CD8-positive, alpha-beta memory T cell (primary cell): ENCODE measurements around the gene TMEM132D. TPM values are rescaled to one million over a fixed set of nuclear protein-coding genes. Genes with fewer than 3 reads are reported as not detected.

Experiments used
- CTCF ChIA-PET: fragments of 350-600 bp; sonication (Branson Sonifier 250); formaldehyde crosslinking; loops from one replicate; lab custom pipeline; 2021; ENCODE audit warnings: antibody characterized with exemption; lab: Charles Lee
- POLR2A ChIA-PET: fragments of 350-600 bp; sonication (Branson Sonifier 250); formaldehyde crosslinking; loops from one replicate; lab custom pipeline; 2021; ENCODE audit warnings: antibody characterized with exemption; lab: Charles Lee
- DNase-seq, 5 donors: peaks; one replicate each; pipeline versions ENCODE4 v3.0.0 to v3.0.0-alpha.2; 2020 to 2022; ENCODE audit warnings: mixed read lengths in 1 of 5
- H3K27ac ChIP-seq: one replicate; pipeline ENCODE4 v1.7.0; 2013; ENCODE audit warnings: low read depth, mild to moderate bottlenecking, low read length, moderate library complexity
- H3K27me3 ChIP-seq: 2 replicates; pipeline ENCODE4 v1.7.0; 2013; ENCODE audit warnings: low read length, mild to moderate bottlenecking; ENCODE audit not compliant: insufficient read depth, poor library complexity, severe bottlenecking
- H3K36me3 ChIP-seq: 2 replicates; pipeline ENCODE4 v1.7.0; 2013; ENCODE audit warnings: mild to moderate bottlenecking, low read length, moderate library complexity; ENCODE audit not compliant: insufficient read depth
- H3K4me1 ChIP-seq: 2 replicates; pipeline ENCODE4 v1.7.0; 2013; ENCODE audit warnings: mild to moderate bottlenecking, low read length, moderate library complexity; ENCODE audit not compliant: insufficient read depth
- H3K4me3 ChIP-seq: 2 replicates; pipeline ENCODE4 v1.7.0; 2013; ENCODE audit warnings: mild to moderate bottlenecking, low read length
- H3K9me3 ChIP-seq: 2 replicates; pipeline ENCODE4 v1.7.0; 2013; ENCODE audit warnings: mild to moderate bottlenecking, low read length
- H3K27ac Mint-ChIP-seq, 8 donors: one replicate each; pipeline ENCODE4 v1.8.0; 2020 to 2021; ENCODE audit warnings: mixed read lengths in 8 of 8, mild to moderate bottlenecking in 6 of 8, inconsistent platforms in 3 of 8, moderate library complexity in 3 of 8
- H3K27me3 Mint-ChIP-seq, 2 donors: one replicate each; pipeline ENCODE4 v1.8.0; 2020 to 2021; ENCODE audit warnings: mixed read lengths in 2 of 2, mild to moderate bottlenecking in 1 of 2, moderate library complexity in 1 of 2
- H3K36me3 Mint-ChIP-seq, 3 donors: one replicate each; pipeline ENCODE4 v1.8.0; 2020 to 2021; ENCODE audit warnings: mixed read lengths in 3 of 3, inconsistent platforms in 1 of 3, mild to moderate bottlenecking in 1 of 3
- H3K4me1 Mint-ChIP-seq, 3 donors: one replicate each; pipeline ENCODE4 v1.8.0; 2020 to 2021; ENCODE audit warnings: mixed read lengths in 3 of 3, inconsistent platforms in 1 of 3, mild to moderate bottlenecking in 1 of 3
- H3K4me3 Mint-ChIP-seq, 7 donors: one replicate each; pipeline ENCODE4 v1.8.0; 2020 to 2021; ENCODE audit warnings: mixed read lengths in 7 of 7, mild to moderate bottlenecking in 6 of 7, moderate library complexity in 4 of 7, inconsistent platforms in 2 of 7
- H3K9me3 Mint-ChIP-seq, 5 donors: one replicate each; pipeline ENCODE4 v1.8.0; 2020 to 2022; ENCODE audit warnings: mixed read lengths in 5 of 5, mild to moderate bottlenecking in 3 of 5, moderate library complexity in 2 of 5, inconsistent platforms in 1 of 5
- polyA plus RNA-seq: library from polyadenylated mRNA; unstranded; fragments of 300-500 nt; fragmentation: Illumina TruSeq; gene quantifications from one replicate; pipeline ENCODE4 v1.2.3, GENCODE V29; 2021
- total RNA-seq, 2 experiments: library from RNA; stranded (reverse); gene quantifications; one replicate each; pipeline ENCODE4 v1.2.3, GENCODE V29; 2021

Gene TMEM132D
- total and polyA plus RNA-seq, 3 experiments from 2014 or later, result not detected

DNA sequence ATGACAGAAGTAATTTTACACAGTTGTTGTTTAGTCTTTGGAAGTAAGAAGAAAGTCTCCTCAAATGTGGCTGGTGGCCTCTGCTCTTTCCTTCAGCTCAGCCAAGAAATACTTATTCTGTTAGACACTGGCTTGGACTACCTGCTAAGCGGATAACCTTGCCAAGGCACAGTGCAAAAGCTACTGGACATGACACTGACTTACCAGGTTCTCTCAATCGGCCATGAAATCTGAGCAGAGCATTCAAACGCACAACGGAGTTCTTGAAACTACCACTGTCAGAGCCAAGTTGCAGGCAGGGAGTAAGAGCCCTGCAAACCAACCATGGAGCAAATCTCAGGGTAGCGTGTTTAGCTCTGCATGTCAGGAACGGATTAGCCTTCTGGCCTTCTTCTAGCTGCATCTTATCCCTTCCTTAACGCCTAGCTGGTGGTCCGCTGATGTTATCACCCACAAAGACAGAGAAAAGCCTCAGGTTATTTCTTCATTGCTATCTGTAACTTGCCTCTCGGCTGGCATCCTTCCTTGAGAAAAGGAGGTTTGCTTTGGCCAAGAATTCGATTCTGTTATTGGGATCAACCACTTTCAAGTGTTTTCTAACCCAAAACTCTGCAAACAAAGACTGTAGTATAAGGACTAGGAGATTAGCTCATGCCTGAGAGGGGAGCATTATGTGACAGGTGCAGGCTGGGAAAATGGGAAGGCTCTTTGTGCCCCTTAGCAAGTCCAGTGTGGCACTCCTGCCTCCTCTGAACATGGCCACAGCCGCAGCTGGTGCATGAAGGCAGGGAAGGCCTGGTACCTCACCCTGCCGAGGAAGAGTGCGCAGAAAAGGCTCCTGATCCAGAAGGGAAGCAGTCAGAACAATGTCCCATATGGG is 827.1 kb downstream of the TMEM132D start:
- Mint-ChIP-seq H3K27me3 (peaks cover 0 to 3% of the 10 kb centered on the region in 2 donors), H3K36me3 (no peaks in the 10 kb centered on the region), H3K9me3 (no peaks in the 10 kb centered on the region), H3K27ac (no peak overlapping the region), H3K4me1 (no peaks in the 10 kb centered on the region), H3K4me3 (no peak overlapping the region)
- Histone ChIP-seq H3K27me3 (no peaks in the 10 kb centered on the region), H3K4me1 (no peaks in the 10 kb centered on the region), H3K4me3 (no peak overlapping the region), H3K9me3 (no peaks in the 10 kb centered on the region), H3K27ac (no peak overlapping the region), H3K36me3 (no peaks in the 10 kb centered on the region)
- DNase-seq, result no peak
- ChIA-PET POLR2A (no interaction called here), CTCF (no interaction called here)

GRCh38 chr12:129075460-129076208 is 828.2 kb downstream of the TMEM132D start:
- POLR2A ChIA-PET, result no interaction called here
- CTCF ChIA-PET, result no interaction called here

GRCh38 chr12:129074379-129074778 is 829.4 kb downstream of the TMEM132D start:
- Mint-ChIP-seq H3K4me1 (no peaks in the 10 kb centered on the region), H3K36me3 (no peaks in the 10 kb centered on the region)
- CTCF ChIA-PET, result no interaction called here

More at GRCh38 chr12:129075460-129076208, 828.2 kb downstream of the TMEM132D start:
- DNase-seq, result no peak
- H3K27ac Mint-ChIP-seq, result no peak overlapping the region
- no peaks in the 10 kb centered on the region for H3K9me3 Mint-ChIP-seq
- Histone ChIP-seq H3K27ac (no peak overlapping the region), H3K4me1 (no peaks in the 10 kb centered on the region), H3K27me3 (no peaks in the 10 kb centered on the region), H3K36me3 (no peaks in the 10 kb centered on the region), H3K9me3 (no peaks in the 10 kb centered on the region), H3K4me3 (no peak overlapping the region)
- H3K27me3 Mint-ChIP-seq, result peaks cover 0 to 3% of the 10 kb centered on the region in 2 donors
- H3K36me3 Mint-ChIP-seq, result no peaks in the 10 kb centered on the region
- H3K4me3 Mint-ChIP-seq, result no peak overlapping the region
- H3K4me1 Mint-ChIP-seq, result no peaks in the 10 kb centered on the region

DNA sequence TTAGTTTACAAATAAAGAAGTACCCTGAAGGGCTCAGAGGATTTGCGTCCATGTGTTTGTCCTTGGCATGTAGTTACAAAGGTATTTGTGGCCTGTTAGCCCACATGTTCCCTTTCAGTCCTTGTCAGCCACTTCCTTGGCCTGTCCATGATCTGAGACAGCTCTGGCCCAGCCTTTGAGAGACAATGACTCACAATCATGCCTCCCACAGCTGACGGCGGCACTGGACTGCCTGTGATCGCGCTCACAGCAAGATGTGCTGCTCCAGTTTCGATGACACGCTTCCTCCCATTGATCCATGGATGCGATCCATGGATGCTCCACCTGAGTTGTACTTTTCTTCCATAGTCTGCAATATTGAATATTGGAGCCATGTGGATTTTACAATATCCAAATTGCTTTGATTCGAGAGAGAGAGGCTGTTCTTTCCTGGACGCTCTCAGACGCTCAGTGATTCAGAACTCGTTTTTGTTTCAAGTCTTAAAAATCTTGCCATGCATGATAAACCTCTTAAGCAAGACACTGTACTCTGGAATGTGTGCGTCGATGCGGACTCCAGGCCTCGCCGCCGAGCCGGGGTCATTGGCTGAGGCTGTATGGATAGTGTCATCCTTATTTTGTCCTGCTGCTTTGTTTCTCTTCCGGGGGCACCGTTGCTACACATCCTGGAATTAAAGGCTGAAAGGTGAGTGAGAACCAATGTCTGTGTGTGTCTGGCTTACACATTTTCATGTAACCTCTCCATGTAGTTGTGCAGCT is 830.5 kb downstream of the TMEM132D start:
- ChIA-PET CTCF (no interaction called here), POLR2A (no interaction called here)
- H3K9me3 Mint-ChIP-seq, result no peaks in the 10 kb centered on the region
- Histone ChIP-seq H3K4me3 (no peak overlapping the region), H3K4me1 (no peaks in the 10 kb centered on the region), H3K27ac (no peak overlapping the region), H3K9me3 (no peaks in the 10 kb centered on the region), H3K27me3 (no peaks in the 10 kb centered on the region), H3K36me3 (no peaks in the 10 kb centered on the region)
- H3K27me3 Mint-ChIP-seq, result peaks cover 0 to 3% of the 10 kb centered on the region in 2 donors
- H3K4me1 Mint-ChIP-seq, result no peaks in the 10 kb centered on the region
- H3K36me3 Mint-ChIP-seq, result no peaks in the 10 kb centered on the region
- H3K4me3 Mint-ChIP-seq, result no peak overlapping the region
- no peak for DNase-seq
- no peak overlapping the region for H3K27ac Mint-ChIP-seq

More at GRCh38 chr12:129074379-129074778, 829.4 kb downstream of the TMEM132D start:
- Histone ChIP-seq H3K27ac (no peak overlapping the region), H3K4me3 (no peak overlapping the region), H3K27me3 (no peaks in the 10 kb centered on the region), H3K36me3 (no peaks in the 10 kb centered on the region), H3K4me1 (no peaks in the 10 kb centered on the region), H3K9me3 (no peaks in the 10 kb centered on the region)
- DNase-seq, result no peak
- Mint-ChIP-seq H3K4me3 (no peak overlapping the region), H3K9me3 (no peaks in the 10 kb centered on the region), H3K27me3 (peaks cover 0 to 3% of the 10 kb centered on the region in 2 donors), H3K27ac (no peak overlapping the region)
- POLR2A ChIA-PET, result no interaction called here

GRCh38 chr12:129071362-129071761 is 832.5 kb downstream of the TMEM132D start:
- no peak overlapping the region for H3K27ac ChIP-seq
- peaks cover 0 to 4% (median 0%) of the 10 kb centered on the region in 5 donors for H3K9me3 Mint-ChIP-seq
- CTCF ChIA-PET, result no interaction called here

GRCh38 chr12:129069886-129070285 is 833.9 kb downstream of the TMEM132D start:
- no peaks in the 10 kb centered on the region for H3K4me1 ChIP-seq
- no peaks in the 10 kb centered on the region for H3K9me3 ChIP-seq
- Mint-ChIP-seq H3K9me3 (peaks cover 0 to 4% (median 0%) of the 10 kb centered on the region in 5 donors), H3K27ac (no peak overlapping the region), H3K4me3 (no peak overlapping the region), H3K36me3 (no peaks in the 10 kb centered on the region), H3K4me1 (no peaks in the 10 kb centered on the region), H3K27me3 (peaks cover 0 to 9% of the 10 kb centered on the region in 2 donors)
- no peak overlapping the region for H3K4me3 ChIP-seq
- ChIA-PET CTCF (no interaction called here), POLR2A (no interaction called here)
- H3K36me3 ChIP-seq, result no peaks in the 10 kb centered on the region
- no peaks in the 10 kb centered on the region for H3K27me3 ChIP-seq
- no peak overlapping the region for H3K27ac ChIP-seq
- DNase-seq, result no peak

More at GRCh38 chr12:129071362-129071761, 832.5 kb downstream of the TMEM132D start:
- Histone ChIP-seq H3K4me1 (no peaks in the 10 kb centered on the region), H3K4me3 (no peak overlapping the region), H3K36me3 (no peaks in the 10 kb centered on the region), H3K9me3 (no peaks in the 10 kb centered on the region), H3K27me3 (no peaks in the 10 kb centered on the region)
- Mint-ChIP-seq H3K4me3 (no peak overlapping the region), H3K27me3 (peaks cover 0 to 3% of the 10 kb centered on the region in 2 donors), H3K4me1 (no peaks in the 10 kb centered on the region), H3K27ac (no peak overlapping the region), H3K36me3 (no peaks in the 10 kb centered on the region)
- POLR2A ChIA-PET, result no interaction called here
- DNase-seq, result no peak

GRCh38 chr12:129068684-129069083 is 835.1 kb downstream of the TMEM132D start:
- POLR2A ChIA-PET, result no interaction called here
- H3K27ac Mint-ChIP-seq, result no peak overlapping the region
- H3K4me3 ChIP-seq, result no peak overlapping the region
- no peak overlapping the region for H3K4me3 Mint-ChIP-seq
- CTCF ChIA-PET, result no interaction called here
- H3K27me3 ChIP-seq, result no peaks in the 10 kb centered on the region
- peaks cover 0 to 9% of the 10 kb centered on the region in 2 donors for H3K27me3 Mint-ChIP-seq
- no peaks in the 10 kb centered on the region for H3K36me3 Mint-ChIP-seq
- H3K36me3 ChIP-seq, result no peaks in the 10 kb centered on the region
- H3K4me1 Mint-ChIP-seq, result no peaks in the 10 kb centered on the region
- no peaks in the 10 kb centered on the region for H3K4me1 ChIP-seq
- H3K9me3 ChIP-seq, result no peaks in the 10 kb centered on the region
- H3K9me3 Mint-ChIP-seq, result peaks cover 0 to 4% (median 0%) of the 10 kb centered on the region in 5 donors
- DNase-seq, result no peak
- no peak overlapping the region for H3K27ac ChIP-seq
